Ishikawa (cell line): ENCODE results near the gene CACNA1D.

Experiments
- CREB1 ChIP-seq: IDR thresholded peaks from 2 replicates; pipeline ENCODE4 v1.6.1; 2012; ENCODE audit warnings: low read depth
- EGR1 ChIP-seq: IDR thresholded peaks from 2 replicates; pipeline ENCODE4 v1.6.1; 2012
- EP300 ChIP-seq: IDR thresholded peaks from 2 replicates; pipeline ENCODE4 v1.6.1; 2012; ENCODE audit warnings: borderline replicate concordance
- FOXM1 ChIP-seq: IDR thresholded peaks from 2 replicates; pipeline ENCODE4 v1.6.1; 2012; ENCODE audit warnings: low read depth, borderline replicate concordance
- MAX ChIP-seq: IDR thresholded peaks from 2 replicates; pipeline ENCODE4 v1.6.1; 2012
- NFIC ChIP-seq: IDR thresholded peaks from 2 replicates; pipeline ENCODE4 v1.6.1; 2012
- RAD21 ChIP-seq: IDR thresholded peaks from 2 replicates; pipeline ENCODE4 v1.6.1; 2012; ENCODE audit warnings: low read depth
- TAF1 ChIP-seq: IDR thresholded peaks from 2 replicates; pipeline ENCODE4 v1.6.1; 2012; ENCODE audit warnings: low read depth, mild to moderate bottlenecking
- TCF12 ChIP-seq: IDR thresholded peaks from 2 replicates; pipeline ENCODE4 v1.6.1; 2012; ENCODE audit warnings: low read depth
- TEAD4 ChIP-seq: IDR thresholded peaks from 2 replicates; pipeline ENCODE4 v1.6.1; 2012
- YY1 ChIP-seq: IDR thresholded peaks from 2 replicates; pipeline ENCODE4 v1.6.1; 2012; ENCODE audit warnings: low read depth
- ZBTB7A ChIP-seq: IDR thresholded peaks from 2 replicates; pipeline ENCODE4 v1.6.1; 2012; ENCODE audit warnings: low read depth
- TF ChIP-seq, protein P1 (sequence below): IDR thresholded peaks from 2 replicates; pipeline ENCODE4 v1.6.1; 2012; ENCODE audit warnings: low read depth, mild to moderate bottlenecking
- TF ChIP-seq, protein P2 (sequence below): IDR thresholded peaks from 2 replicates; pipeline ENCODE4 v1.6.1; 2012

The CACNA1D gene

GRCh38 chr3:53682807-53683206 lies 188.4 kb downstream of the CACNA1D start:
- TF ChIP-seq TEAD4 (no peak), RAD21 (no peak), CREB1 (no peak), EGR1 (no peak)

- TF ChIP-seq MAX, result no peak
- no peak for TF ChIP-seq ZBTB7A
- TF ChIP-seq TAF1, result no peak
- TF ChIP-seq FOXM1, result no peak
- no peak for TF ChIP-seq YY1
- no peak for TF ChIP-seq RAD21
- TF ChIP-seq, protein P1, sequence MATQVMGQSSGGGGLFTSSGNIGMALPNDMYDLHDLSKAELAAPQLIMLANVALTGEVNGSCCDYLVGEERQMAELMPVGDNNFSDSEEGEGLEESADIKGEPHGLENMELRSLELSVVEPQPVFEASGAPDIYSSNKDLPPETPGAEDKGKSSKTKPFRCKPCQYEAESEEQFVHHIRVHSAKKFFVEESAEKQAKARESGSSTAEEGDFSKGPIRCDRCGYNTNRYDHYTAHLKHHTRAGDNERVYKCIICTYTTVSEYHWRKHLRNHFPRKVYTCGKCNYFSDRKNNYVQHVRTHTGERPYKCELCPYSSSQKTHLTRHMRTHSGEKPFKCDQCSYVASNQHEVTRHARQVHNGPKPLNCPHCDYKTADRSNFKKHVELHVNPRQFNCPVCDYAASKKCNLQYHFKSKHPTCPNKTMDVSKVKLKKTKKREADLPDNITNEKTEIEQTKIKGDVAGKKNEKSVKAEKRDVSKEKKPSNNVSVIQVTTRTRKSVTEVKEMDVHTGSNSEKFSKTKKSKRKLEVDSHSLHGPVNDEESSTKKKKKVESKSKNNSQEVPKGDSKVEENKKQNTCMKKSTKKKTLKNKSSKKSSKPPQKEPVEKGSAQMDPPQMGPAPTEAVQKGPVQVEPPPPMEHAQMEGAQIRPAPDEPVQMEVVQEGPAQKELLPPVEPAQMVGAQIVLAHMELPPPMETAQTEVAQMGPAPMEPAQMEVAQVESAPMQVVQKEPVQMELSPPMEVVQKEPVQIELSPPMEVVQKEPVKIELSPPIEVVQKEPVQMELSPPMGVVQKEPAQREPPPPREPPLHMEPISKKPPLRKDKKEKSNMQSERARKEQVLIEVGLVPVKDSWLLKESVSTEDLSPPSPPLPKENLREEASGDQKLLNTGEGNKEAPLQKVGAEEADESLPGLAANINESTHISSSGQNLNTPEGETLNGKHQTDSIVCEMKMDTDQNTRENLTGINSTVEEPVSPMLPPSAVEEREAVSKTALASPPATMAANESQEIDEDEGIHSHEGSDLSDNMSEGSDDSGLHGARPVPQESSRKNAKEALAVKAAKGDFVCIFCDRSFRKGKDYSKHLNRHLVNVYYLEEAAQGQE, result no peak
Observed at GRCh38 chr3:53688066-53688465, 193.7 kb downstream of the CACNA1D start.

DNA sequence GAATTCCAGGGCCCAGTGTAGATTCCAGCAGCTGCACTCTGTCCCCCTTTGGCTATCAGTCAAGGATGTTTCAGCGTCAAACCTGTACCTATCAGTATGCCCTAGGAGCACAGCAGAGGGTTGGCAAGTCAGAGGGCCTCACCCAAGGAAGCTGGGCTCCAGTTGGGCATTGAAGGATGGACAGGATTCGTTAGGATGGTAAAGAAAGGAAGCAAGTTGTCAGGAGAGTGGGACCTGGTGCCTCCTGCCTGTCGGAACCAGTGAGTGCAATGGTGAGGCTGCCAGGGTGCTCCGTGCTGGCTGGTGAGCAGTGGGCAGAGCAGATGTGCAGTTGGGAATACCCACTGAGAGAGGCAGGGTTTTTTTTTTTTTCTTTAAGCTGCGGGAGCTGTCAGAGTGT lies 194.6 kb downstream of the CACNA1D start:
- TF ChIP-seq FOXM1, result no peak
- no peak for TF ChIP-seq TCF12
- no peak for TF ChIP-seq RAD21
- TF ChIP-seq ZBTB7A, result no peak
- TF ChIP-seq TAF1, result no peak
- no peak for TF ChIP-seq NFIC
- TF ChIP-seq EGR1, result no peak
- no peak for TF ChIP-seq CREB1
- no peak for TF ChIP-seq YY1
- no peak for TF ChIP-seq EP300
- TF ChIP-seq, protein P2, sequence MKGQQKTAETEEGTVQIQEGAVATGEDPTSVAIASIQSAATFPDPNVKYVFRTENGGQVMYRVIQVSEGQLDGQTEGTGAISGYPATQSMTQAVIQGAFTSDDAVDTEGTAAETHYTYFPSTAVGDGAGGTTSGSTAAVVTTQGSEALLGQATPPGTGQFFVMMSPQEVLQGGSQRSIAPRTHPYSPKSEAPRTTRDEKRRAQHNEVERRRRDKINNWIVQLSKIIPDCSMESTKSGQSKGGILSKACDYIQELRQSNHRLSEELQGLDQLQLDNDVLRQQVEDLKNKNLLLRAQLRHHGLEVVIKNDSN, result no peak
- TF ChIP-seq, protein P1, result no peak

- TF ChIP-seq, protein P2, result no peak
- TF ChIP-seq YY1 (no peak), TEAD4 (no peak), TCF12 (no peak), FOXM1 (no peak), RAD21 (no peak), MAX (no peak), NFIC (no peak), EGR1 (no peak), TAF1 (no peak), ZBTB7A (no peak)
- TF ChIP-seq, protein P1, result no peak
Observed at GRCh38 chr3:53689681-53690080, 195.3 kb downstream of the CACNA1D start.

DNA sequence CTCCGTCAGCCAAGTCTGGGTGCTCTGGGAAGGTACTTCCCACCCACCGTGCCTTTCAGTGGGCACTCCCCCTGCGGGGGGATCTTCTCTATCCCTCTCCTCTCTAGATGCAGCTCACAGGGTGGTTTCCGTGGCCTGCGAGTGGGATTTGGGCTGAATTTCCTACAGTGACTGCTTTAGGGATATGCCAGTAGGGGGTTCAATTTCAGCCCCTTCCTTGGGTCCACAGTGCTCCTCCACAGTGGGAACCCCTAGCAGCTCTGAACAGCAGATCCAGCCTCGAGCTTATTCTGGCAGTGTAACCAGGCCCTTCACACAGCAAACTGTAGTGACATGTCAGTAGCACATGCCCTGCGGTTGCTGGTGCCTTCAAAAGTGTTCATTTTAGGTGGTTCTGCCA lies 196.1 kb downstream of the CACNA1D start:
- TF ChIP-seq, protein P2, result no peak
- TF ChIP-seq, protein P1, result no peak
- TF ChIP-seq ZBTB7A (no peak), YY1 (no peak)
